ENCODE data around the gene MYO6. TPM values are rescaled to one million over a fixed set of nuclear protein-coding genes. Genes with fewer than 3 reads are reported as not detected.

MYO6 gene
- total RNA-seq, 1 experiment from 2014 or later: 46.9 TPM

- Mint-ChIP-seq H3K27me3 (ENCODE audit: low read depth) (no peaks in the 10 kb centered on the region), H3K36me3 (ENCODE audit: insufficient read depth in 1 of 3, low read depth in 3 of 3) (peaks cover 6 to 30% (median 29%) of the 10 kb centered on the region in 3 experiments), H3K27ac (no peak overlapping the region), H3K9me3 (no peaks in the 10 kb centered on the region), H3K4me1 (peaks cover 8 to 10% of the 10 kb centered on the region in 2 experiments), H3K4me3 (no peak overlapping the region)
- Histone ChIP-seq H3K79me1 (ENCODE audit: insufficient read depth, low read depth, low read length, poor library complexity, severe bottlenecking) (no peaks in the 10 kb centered on the region), H2BK12ac (ENCODE audit: insufficient read length, low read depth, low read length) (no peak overlapping the region), H4K91ac (ENCODE audit: insufficient read length, low read depth, low read length) (no peak overlapping the region), H4K5ac (ENCODE audit: insufficient read length, low read depth, low read length) (no peak overlapping the region), H2AK5ac (ENCODE audit: insufficient read length, low read length) (no peak overlapping the region), H3K27me3 (ENCODE audit: insufficient read depth, low read length) (no peaks in the 10 kb centered on the region), H3K23me2 (ENCODE audit: insufficient read length, low read depth, low read length, poor library complexity, severe bottlenecking) (no peaks in the 10 kb centered on the region), H3K9ac (ENCODE audit: extremely low read depth, insufficient read length, low read length) (no peak overlapping the region), H3K23ac (ENCODE audit: insufficient read length, low read depth, low read length) (no peak overlapping the region), H2BK120ac (ENCODE audit: low read depth, low read length, poor library complexity, severe bottlenecking) (no peak overlapping the region), H2AFZ (ENCODE audit: low read length) (no peak overlapping the region), H3K4me2 (ENCODE audit: insufficient read depth, insufficient read length, low read length) (no peak overlapping the region), H4K8ac (replicated peaks; ENCODE audit: insufficient read length, low read depth, low read length) (no peak overlapping the region), H3K79me2 (ENCODE audit: insufficient read depth, low read length) (no peaks in the 10 kb centered on the region), H3K4me1 (ENCODE audit: insufficient read depth, low read length) (no peaks in the 10 kb centered on the region), H3K4ac (ENCODE audit: low read depth, low read length) (no peak overlapping the region), H3K9me3 (ENCODE audit: control insufficient read depth, low read depth, low read length) (no peaks in the 10 kb centered on the region), H3T11ph (ENCODE audit: low read length) (no peak overlapping the region), H3K27ac (ENCODE audit: insufficient read length, low read depth, low read length) (no peak overlapping the region), H3K18ac (ENCODE audit: insufficient read length, low read depth, low read length) (no peak overlapping the region), H4K20me1 (ENCODE audit: control insufficient read depth, insufficient read depth, insufficient read length) (no peaks in the 10 kb centered on the region), H2BK15ac (ENCODE audit: low read depth, low read length) (no peak overlapping the region), H2BK20ac (ENCODE audit: low read depth, low read length, poor library complexity, severe bottlenecking) (no peak overlapping the region), H2BK5ac (ENCODE audit: insufficient read length, low read length) (no peak overlapping the region), H3K14ac (ENCODE audit: insufficient read depth, low read length) (no peak overlapping the region), H3K56ac (ENCODE audit: insufficient read length, low read depth, low read length) (no peak overlapping the region)
- WGBS (ENCODE audit: extremely low coverage, insufficient read length, low lambda C conversion rate): no CpG with 5 or more reads among the region's 2 CpGs
- TF ChIP-seq, protein P1, sequence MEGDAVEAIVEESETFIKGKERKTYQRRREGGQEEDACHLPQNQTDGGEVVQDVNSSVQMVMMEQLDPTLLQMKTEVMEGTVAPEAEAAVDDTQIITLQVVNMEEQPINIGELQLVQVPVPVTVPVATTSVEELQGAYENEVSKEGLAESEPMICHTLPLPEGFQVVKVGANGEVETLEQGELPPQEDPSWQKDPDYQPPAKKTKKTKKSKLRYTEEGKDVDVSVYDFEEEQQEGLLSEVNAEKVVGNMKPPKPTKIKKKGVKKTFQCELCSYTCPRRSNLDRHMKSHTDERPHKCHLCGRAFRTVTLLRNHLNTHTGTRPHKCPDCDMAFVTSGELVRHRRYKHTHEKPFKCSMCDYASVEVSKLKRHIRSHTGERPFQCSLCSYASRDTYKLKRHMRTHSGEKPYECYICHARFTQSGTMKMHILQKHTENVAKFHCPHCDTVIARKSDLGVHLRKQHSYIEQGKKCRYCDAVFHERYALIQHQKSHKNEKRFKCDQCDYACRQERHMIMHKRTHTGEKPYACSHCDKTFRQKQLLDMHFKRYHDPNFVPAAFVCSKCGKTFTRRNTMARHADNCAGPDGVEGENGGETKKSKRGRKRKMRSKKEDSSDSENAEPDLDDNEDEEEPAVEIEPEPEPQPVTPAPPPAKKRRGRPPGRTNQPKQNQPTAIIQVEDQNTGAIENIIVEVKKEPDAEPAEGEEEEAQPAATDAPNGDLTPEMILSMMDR (conservative IDR thresholded peaks at IDR 0.05): no peak
- no peak for DNase-seq
Observed at GRCh38 chr6:75884822-75885221, 135.8 kb downstream of the MYO6 start.

Measured in H9 (cell line).